Neural cell (in vitro differentiated cells): ENCODE measurements around the gene ELOVL1.

ENCODE experiments used
- CTCF ChIP-seq: fragments of 450-650 bp; IDR thresholded peaks from 2 replicates; pipeline ENCODE4 v1.5.1; 2014; ENCODE audit warnings: antibody characterized with exemption, mild to moderate bottlenecking, moderate library complexity; ENCODE audit not compliant: poor library complexity, severe bottlenecking
- EZH2 ChIP-seq: fragments of 200-600, 300-800 bp; shearing (Covaris generic), sonication (generic); IDR thresholded peaks from 2 replicates; pipeline ENCODE4 v1.6.1; 2014; ENCODE audit warnings: antibody characterized with exemption, low read length, borderline replicate concordance, mild to moderate bottlenecking; ENCODE audit not compliant: insufficient read depth, poor library complexity, severe bottlenecking
- POLR2AphosphoS5 ChIP-seq: IDR thresholded peaks from 2 replicates; pipeline ENCODE4 v1.6.1; 2012
- RAD21 ChIP-seq: fragments of 450-650 bp; conservative IDR thresholded peaks from 2 replicates; pipeline ENCODE4 v1.6.1; 2014; ENCODE audit warnings: antibody characterized with exemption, mild to moderate bottlenecking, moderate library complexity
- REST ChIP-seq: IDR thresholded peaks from 2 replicates; pipeline ENCODE4 v1.6.1; 2012; ENCODE audit warnings: borderline replicate concordance
- SMC3 ChIP-seq: fragments of 450-650 bp; conservative IDR thresholded peaks from 2 replicates; pipeline ENCODE4 v1.6.1; 2014; ENCODE audit warnings: antibody characterized with exemption, mild to moderate bottlenecking, moderate library complexity; ENCODE audit not compliant: poor library complexity

- no peak for TF ChIP-seq EZH2
- no peak for TF ChIP-seq CTCF
- no peak for TF ChIP-seq REST
- no peak for TF ChIP-seq POLR2AphosphoS5
- TF ChIP-seq SMC3: no peak
- no peak for TF ChIP-seq RAD21
These were observed 43.0 kb downstream of the ELOVL1 start for GRCh38 chr1:43324810-43325209.
